Dendritic cell treated with granulocyte-macrophage colony-stimulating factor and Interleukin-4, amounts not matched to agents 40 ng/mL and 50 ng/mL, for 4 days (primary cell): ENCODE data around the gene CCDC148.

Experiments
- H3K27ac Mint-ChIP-seq: one replicate; pipeline ENCODE4 v1.8.0; 2022; ENCODE audit warnings: mild to moderate bottlenecking, mixed read lengths
- H3K27me3 Mint-ChIP-seq: one replicate; pipeline ENCODE4 v1.8.0; 2022; ENCODE audit warnings: mild to moderate bottlenecking, mixed read lengths
- H3K36me3 Mint-ChIP-seq: one replicate; pipeline ENCODE4 v1.8.0; 2022; ENCODE audit warnings: low read depth, mixed read lengths
- H3K4me1 Mint-ChIP-seq: one replicate; pipeline ENCODE4 v1.8.0; 2022; ENCODE audit warnings: low read depth, mixed read lengths
- H3K4me3 Mint-ChIP-seq: one replicate; pipeline ENCODE4 v1.8.0; 2022; ENCODE audit warnings: mild to moderate bottlenecking, moderate library complexity, mixed read lengths
- H3K9me3 Mint-ChIP-seq: one replicate; pipeline ENCODE4 v1.8.0; 2022; ENCODE audit warnings: mixed read lengths
- intact Hi-C: fragments of 100-400 bp; cut with micrococcal nuclease; formaldehyde crosslinking; loops from one replicate; pipeline ENCODE4 v1.15.0; 2022

Gene CCDC148

GRCh38 chr2:158432117-158432516 lies 24.4 kb downstream of the CCDC148 start:
- no peak overlapping the region for H3K4me3 Mint-ChIP-seq

GRCh38 chr2:158414538-158414937 lies 42.0 kb downstream of the CCDC148 start:
- H3K4me3 Mint-ChIP-seq, result no peak overlapping the region
- no peak overlapping the region for H3K27ac Mint-ChIP-seq
- no peaks in the 10 kb centered on the region for H3K4me1 Mint-ChIP-seq
- no peaks in the 10 kb centered on the region for H3K36me3 Mint-ChIP-seq
- intact Hi-C loops, result no loop called here
- H3K9me3 Mint-ChIP-seq, result peaks cover 46% of the 10 kb centered on the region
- H3K27me3 Mint-ChIP-seq, result no peaks in the 10 kb centered on the region

More at GRCh38 chr2:158432117-158432516, 24.4 kb downstream of the CCDC148 start:
- Mint-ChIP-seq H3K4me1 (no peaks in the 10 kb centered on the region), H3K9me3 (peaks cover 53% of the 10 kb centered on the region), H3K36me3 (no peaks in the 10 kb centered on the region), H3K27ac (no peak overlapping the region), H3K27me3 (no peaks in the 10 kb centered on the region)
- intact Hi-C loops, result no loop called here

DNA sequence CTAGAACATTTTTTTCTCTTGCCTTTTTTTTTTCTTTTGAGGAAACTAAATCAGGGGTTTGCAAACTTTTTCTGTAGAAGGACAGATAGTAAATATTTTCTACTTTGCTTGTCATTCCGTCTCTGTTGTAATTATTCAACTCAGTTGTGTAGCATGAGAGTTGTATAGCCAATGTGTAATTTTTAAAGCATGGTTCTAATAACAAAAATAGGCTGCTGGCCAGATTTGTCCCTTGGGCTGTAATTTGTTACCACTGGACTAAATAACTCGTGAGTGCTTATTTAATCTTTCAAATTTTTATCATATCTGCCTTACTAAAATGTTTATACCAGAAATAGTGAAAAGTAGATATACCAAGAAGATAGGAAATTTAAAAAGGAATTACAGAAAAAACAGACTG lies 43.0 kb downstream of the CCDC148 start:
- H3K4me3 Mint-ChIP-seq, result no peak overlapping the region
- H3K4me1 Mint-ChIP-seq, result no peaks in the 10 kb centered on the region
- intact Hi-C loops, result no loop called here
- H3K27me3 Mint-ChIP-seq, result no peaks in the 10 kb centered on the region
- peaks cover 48% of the 10 kb centered on the region for H3K9me3 Mint-ChIP-seq
- no peak overlapping the region for H3K27ac Mint-ChIP-seq
- no peaks in the 10 kb centered on the region for H3K36me3 Mint-ChIP-seq

DNA sequence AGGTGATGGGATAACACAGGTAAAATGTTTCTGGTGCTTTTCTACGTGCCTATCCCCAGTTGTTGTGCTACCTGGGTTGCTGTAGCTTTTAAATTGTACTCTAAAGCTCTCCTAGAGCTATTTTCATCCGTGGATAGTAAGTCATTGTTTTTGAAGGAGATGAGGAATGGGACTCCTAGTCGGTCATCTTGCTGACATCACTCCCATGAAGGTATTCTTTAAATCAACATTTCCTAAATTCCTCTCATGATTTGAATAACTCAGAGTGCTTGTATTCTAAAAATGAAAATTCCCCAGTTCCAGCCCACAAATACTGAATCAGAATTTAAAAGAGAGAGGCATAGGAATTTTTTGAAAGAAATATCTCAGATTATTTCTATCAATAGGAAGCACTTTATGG lies 44.3 kb downstream of the CCDC148 start:
- no peak overlapping the region for H3K4me3 Mint-ChIP-seq
- H3K4me1 Mint-ChIP-seq, result no peaks in the 10 kb centered on the region
- no peaks in the 10 kb centered on the region for H3K27me3 Mint-ChIP-seq
- H3K27ac Mint-ChIP-seq, result no peak overlapping the region
- no peaks in the 10 kb centered on the region for H3K36me3 Mint-ChIP-seq
- intact Hi-C loops, result no loop called here
- H3K9me3 Mint-ChIP-seq, result peaks cover 48% of the 10 kb centered on the region

DNA sequence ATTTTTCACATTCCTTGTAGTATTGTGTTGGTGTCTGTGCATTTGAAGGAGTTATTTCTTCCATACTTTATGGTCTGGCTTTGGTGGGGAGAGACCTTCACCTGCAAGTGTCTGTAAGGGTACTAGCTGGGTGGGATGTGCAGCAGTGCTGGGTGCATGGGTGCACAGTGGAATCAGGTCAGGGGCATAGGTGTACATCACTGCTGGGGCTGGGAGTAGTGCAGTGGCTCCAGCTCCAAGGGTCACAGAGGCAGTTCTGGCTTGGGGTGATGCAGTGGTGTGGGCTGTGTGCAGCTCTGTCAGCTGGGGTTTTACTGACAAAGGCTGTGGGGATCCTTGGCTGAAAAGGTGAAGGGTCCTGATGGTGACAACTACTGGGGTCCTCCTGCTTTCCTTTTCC lies 44.8 kb downstream of the CCDC148 start:
- H3K4me3 Mint-ChIP-seq, result no peak overlapping the region
- no peaks in the 10 kb centered on the region for H3K36me3 Mint-ChIP-seq
- intact Hi-C loops, result no loop called here
- H3K4me1 Mint-ChIP-seq, result no peaks in the 10 kb centered on the region
- H3K9me3 Mint-ChIP-seq, result peaks cover 46% of the 10 kb centered on the region
- H3K27me3 Mint-ChIP-seq, result no peaks in the 10 kb centered on the region
- H3K27ac Mint-ChIP-seq, result no peak overlapping the region

DNA sequence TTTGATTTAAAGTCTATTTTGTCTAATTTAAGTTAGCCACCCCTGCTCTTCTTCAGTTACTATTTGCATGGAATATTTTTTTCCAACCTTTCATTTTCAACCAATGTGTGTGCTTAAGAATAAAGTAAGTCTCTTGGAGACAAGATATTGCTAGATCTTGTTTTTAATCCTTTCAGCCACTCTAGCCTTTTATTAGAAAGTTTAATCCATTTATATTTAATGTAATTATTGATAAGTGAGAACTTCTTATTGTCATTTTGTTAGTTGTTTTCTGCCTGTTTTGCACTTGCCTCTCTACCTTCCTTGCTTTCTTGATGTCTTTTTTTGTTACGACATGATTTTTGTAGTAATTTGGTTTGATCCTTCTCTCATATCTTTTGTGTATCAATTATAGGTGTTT lies 46.4 kb downstream of the CCDC148 start:
- intact Hi-C loops, result no loop called here
- Mint-ChIP-seq H3K27ac (no peak overlapping the region), H3K9me3 (peaks cover 30% of the 10 kb centered on the region), H3K27me3 (no peaks in the 10 kb centered on the region), H3K4me1 (no peaks in the 10 kb centered on the region), H3K4me3 (no peak overlapping the region), H3K36me3 (no peaks in the 10 kb centered on the region)

DNA sequence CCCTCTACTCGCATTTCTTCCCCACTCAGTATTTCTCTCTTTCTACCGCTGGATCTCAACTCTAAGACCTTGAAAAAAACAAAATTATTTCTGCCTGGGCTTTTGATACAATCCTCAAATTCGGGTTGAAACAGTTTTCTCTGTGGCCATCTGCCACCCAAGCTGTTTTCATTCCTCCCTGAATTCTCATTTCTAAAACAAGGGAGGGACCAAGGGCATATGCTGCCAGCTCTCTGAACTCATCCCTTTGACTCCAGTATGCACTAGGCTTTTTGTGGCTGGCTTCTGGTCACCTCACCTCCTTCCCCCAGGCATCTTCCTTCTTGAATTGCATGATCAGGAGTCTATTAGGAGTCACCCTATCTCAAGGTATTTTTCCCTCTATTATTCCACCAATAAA lies 49.5 kb downstream of the CCDC148 start:
- H3K9me3 Mint-ChIP-seq, result peaks cover 27% of the 10 kb centered on the region
- H3K4me3 Mint-ChIP-seq, result no peak overlapping the region
- H3K36me3 Mint-ChIP-seq, result no peaks in the 10 kb centered on the region
- H3K27me3 Mint-ChIP-seq, result no peaks in the 10 kb centered on the region
- no peak overlapping the region for H3K27ac Mint-ChIP-seq
- intact Hi-C loops, result no loop called here
- H3K4me1 Mint-ChIP-seq, result no peaks in the 10 kb centered on the region

DNA sequence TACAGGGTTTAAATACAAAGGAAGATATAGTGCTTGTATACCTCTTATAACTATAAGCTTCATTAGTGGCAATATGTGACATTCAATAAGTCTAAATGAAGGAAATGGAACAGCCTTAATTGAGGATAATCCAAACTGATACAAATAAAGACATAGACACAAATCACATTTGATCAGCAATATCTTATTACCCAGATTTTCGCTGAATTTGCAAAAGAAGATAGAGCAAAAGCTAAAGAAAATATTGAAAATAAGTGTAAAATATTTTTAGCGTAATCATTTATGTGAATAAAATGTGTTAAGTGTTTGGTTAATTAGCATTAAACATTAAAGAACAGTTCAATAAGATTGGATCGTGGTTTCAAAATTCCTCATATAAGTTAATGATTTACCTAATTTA lies 51.2 kb downstream of the CCDC148 start:
- no peak overlapping the region for H3K27ac Mint-ChIP-seq
- no peaks in the 10 kb centered on the region for H3K4me1 Mint-ChIP-seq
- peaks cover 10% of the 10 kb centered on the region for H3K9me3 Mint-ChIP-seq
- no peak overlapping the region for H3K4me3 Mint-ChIP-seq
- no peaks in the 10 kb centered on the region for H3K36me3 Mint-ChIP-seq
- H3K27me3 Mint-ChIP-seq, result no peaks in the 10 kb centered on the region
- intact Hi-C loops, result no loop called here

DNA sequence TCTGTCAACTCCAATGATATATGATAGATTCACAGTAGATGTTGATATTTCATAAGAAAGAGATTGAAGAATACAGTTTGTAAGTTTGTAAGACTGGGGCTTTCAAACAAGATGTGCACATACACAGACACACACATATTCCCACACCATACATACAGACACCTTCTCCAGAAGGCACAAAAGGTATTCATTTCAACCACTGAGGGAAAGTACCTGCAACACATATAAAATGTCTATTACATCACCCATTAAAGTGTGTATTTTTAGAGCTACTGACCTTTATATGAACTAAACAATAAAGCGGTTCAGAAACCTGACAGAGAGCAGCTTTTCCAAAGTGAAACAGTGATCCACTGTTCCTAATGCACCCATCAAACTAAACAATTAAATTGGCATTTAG lies 53.3 kb downstream of the CCDC148 start:
- H3K9me3 Mint-ChIP-seq, result peaks cover under 1% of the 10 kb centered on the region
- no peak overlapping the region for H3K27ac Mint-ChIP-seq
- intact Hi-C loops, result no loop called here
- H3K4me3 Mint-ChIP-seq, result no peak overlapping the region
- H3K36me3 Mint-ChIP-seq, result no peaks in the 10 kb centered on the region
- no peaks in the 10 kb centered on the region for H3K27me3 Mint-ChIP-seq
- H3K4me1 Mint-ChIP-seq, result no peaks in the 10 kb centered on the region

GRCh38 chr2:158402665-158403064 lies 53.9 kb downstream of the CCDC148 start:
- peaks cover 7% of the 10 kb centered on the region for H3K9me3 Mint-ChIP-seq

DNA sequence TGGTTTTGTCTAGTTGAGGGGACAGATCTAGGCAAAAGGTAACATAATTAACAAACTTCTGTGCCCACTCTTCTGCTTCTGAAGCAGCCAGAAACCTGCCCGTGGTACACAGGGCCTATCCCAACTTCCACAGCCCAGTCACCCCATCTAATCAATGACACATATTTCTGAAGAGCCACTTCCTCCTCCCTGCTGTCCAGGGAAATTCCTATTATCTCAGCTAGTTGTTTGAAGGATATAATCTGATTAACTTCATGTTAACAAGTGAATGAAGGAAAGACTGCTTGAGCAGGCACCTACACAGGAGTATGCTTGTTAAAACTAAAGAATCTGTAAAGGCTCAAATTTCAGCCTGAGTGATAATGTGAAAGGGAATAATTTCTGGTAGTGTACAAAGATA lies 61.4 kb downstream of the CCDC148 start:
- H3K4me3 Mint-ChIP-seq, result no peak overlapping the region
- no peaks in the 10 kb centered on the region for H3K36me3 Mint-ChIP-seq
- no peaks in the 10 kb centered on the region for H3K4me1 Mint-ChIP-seq
- H3K27me3 Mint-ChIP-seq, result no peaks in the 10 kb centered on the region
- peaks cover 10% of the 10 kb centered on the region for H3K9me3 Mint-ChIP-seq
- intact Hi-C loops, result no loop called here
- no peak overlapping the region for H3K27ac Mint-ChIP-seq

More at GRCh38 chr2:158402665-158403064, 53.9 kb downstream of the CCDC148 start:
- no peaks in the 10 kb centered on the region for H3K36me3 Mint-ChIP-seq
- intact Hi-C loops, result no loop called here
- H3K4me3 Mint-ChIP-seq, result no peak overlapping the region
- H3K27me3 Mint-ChIP-seq, result no peaks in the 10 kb centered on the region
- no peak overlapping the region for H3K27ac Mint-ChIP-seq
- H3K4me1 Mint-ChIP-seq, result no peaks in the 10 kb centered on the region

GRCh38 chr2:158394453-158394852 lies 62.1 kb downstream of the CCDC148 start:
- Mint-ChIP-seq H3K4me1 (no peaks in the 10 kb centered on the region), H3K9me3 (peaks cover 10% of the 10 kb centered on the region), H3K27ac (no peak overlapping the region), H3K4me3 (no peak overlapping the region), H3K27me3 (no peaks in the 10 kb centered on the region), H3K36me3 (no peaks in the 10 kb centered on the region)
- intact Hi-C loops, result no loop called here

DNA sequence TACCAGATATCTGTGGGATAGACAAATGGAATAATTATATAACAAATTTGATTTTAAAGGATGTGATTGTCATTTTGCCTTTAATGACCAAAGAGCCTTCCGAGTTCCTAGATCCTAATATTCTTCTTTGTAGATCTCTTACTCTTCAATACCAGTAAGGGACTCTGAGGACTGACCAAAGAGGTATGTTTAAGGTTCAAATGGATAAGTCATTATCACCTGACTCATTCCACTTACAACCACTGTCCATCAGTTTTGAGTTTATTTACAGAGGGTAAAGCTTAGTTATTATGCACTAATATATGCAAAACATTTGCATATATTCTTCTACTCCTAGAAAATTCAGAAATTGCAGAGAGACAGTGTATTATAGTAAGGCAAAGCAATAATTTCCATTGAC lies 62.7 kb downstream of the CCDC148 start:
- H3K27ac Mint-ChIP-seq, result no peak overlapping the region
- no peak overlapping the region for H3K4me3 Mint-ChIP-seq
- H3K9me3 Mint-ChIP-seq, result peaks cover 10% of the 10 kb centered on the region
- no peaks in the 10 kb centered on the region for H3K36me3 Mint-ChIP-seq
- no peaks in the 10 kb centered on the region for H3K27me3 Mint-ChIP-seq
- intact Hi-C loops, result no loop called here
- H3K4me1 Mint-ChIP-seq, result no peaks in the 10 kb centered on the region

DNA sequence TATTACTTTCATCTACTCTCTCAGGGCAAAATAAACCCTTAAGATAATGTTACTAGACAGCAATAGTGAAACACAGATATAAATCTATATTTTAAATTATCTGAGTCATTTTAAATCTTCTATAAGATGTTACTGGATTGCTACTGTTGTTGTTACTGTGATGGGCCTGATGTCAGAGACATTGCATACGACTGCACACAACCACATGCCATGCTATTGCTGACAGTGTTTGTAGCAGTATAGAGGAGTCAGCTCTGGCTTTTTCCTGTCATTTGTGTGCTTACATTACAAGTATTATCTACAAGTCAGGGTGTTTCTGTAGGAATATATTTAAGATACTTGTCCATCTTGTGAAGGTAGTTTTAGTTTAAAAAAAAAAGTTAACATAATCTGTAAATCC lies 63.9 kb downstream of the CCDC148 start:
- Mint-ChIP-seq H3K36me3 (no peaks in the 10 kb centered on the region), H3K9me3 (peaks cover 4% of the 10 kb centered on the region), H3K4me3 (no peak overlapping the region), H3K27ac (no peak overlapping the region), H3K27me3 (no peaks in the 10 kb centered on the region), H3K4me1 (no peaks in the 10 kb centered on the region)
- intact Hi-C loops, result no loop called here

- H3K4me1 Mint-ChIP-seq, result no peaks in the 10 kb centered on the region
- H3K27ac Mint-ChIP-seq, result no peak overlapping the region
- intact Hi-C loops, result no loop called here
- H3K9me3 Mint-ChIP-seq, result no peaks in the 10 kb centered on the region
- no peak overlapping the region for H3K4me3 Mint-ChIP-seq
- H3K27me3 Mint-ChIP-seq, result no peaks in the 10 kb centered on the region
- H3K36me3 Mint-ChIP-seq, result no peaks in the 10 kb centered on the region
Measured at GRCh38 chr2:158391876-158392275, 64.7 kb downstream of the CCDC148 start.
